Mucosa of rectum (tissue), 2 donors: ENCODE data around the gene ACSBG1.

Experiments
- H3K27ac ChIP-seq, 2 donors: one replicate each; pipeline ENCODE4 v1.7.0; 2013; ENCODE audit warnings: inconsistent platforms in 2 of 2, low read depth in 2 of 2, low read length in 2 of 2
- H3K27me3 ChIP-seq, 2 donors: one replicate each; pipeline ENCODE4 v1.7.0; 2013; ENCODE audit warnings: low read length in 2 of 2; ENCODE audit not compliant: control insufficient read depth in 2 of 2, insufficient read depth in 2 of 2
- H3K36me3 ChIP-seq, 2 donors: one replicate each; pipeline ENCODE4 v1.7.0; 2013; ENCODE audit warnings: low read length in 2 of 2; ENCODE audit not compliant: control insufficient read depth in 2 of 2, insufficient read depth in 2 of 2
- H3K4me1 ChIP-seq, 2 donors: one replicate each; pipeline ENCODE4 v1.7.0; 2013; ENCODE audit warnings: low read length in 2 of 2, mild to moderate bottlenecking in 1 of 2; ENCODE audit not compliant: control insufficient read depth in 2 of 2, insufficient read depth in 2 of 2
- H3K4me3 ChIP-seq, 2 donors: one replicate each; pipeline ENCODE4 v1.7.0; 2013; ENCODE audit warnings: low read length in 2 of 2
- H3K9ac ChIP-seq, 2 donors: one replicate each; pipeline ENCODE4 v1.7.0; 2013; ENCODE audit warnings: low read length in 2 of 2, low read depth in 1 of 2, mild to moderate bottlenecking in 1 of 2
- H3K9me3 ChIP-seq, 2 donors: one replicate each; pipeline ENCODE4 v1.7.0; 2013; ENCODE audit warnings: low read length in 2 of 2; ENCODE audit not compliant: control insufficient read depth in 2 of 2
- donor health status: healthy.
- donor health status: Normal muscosa, but diverticular disease.

ACSBG1 gene

GRCh38 chr15:78210349-78210717 is 24.0 kb downstream of the ACSBG1 start:
- no peaks in the 10 kb centered on the region for H3K36me3 ChIP-seq
- no peak overlapping the region for H3K9ac ChIP-seq
- peak overlapping the region; percentile 20 to 51 for H3K27ac ChIP-seq
- no peaks in the 10 kb centered on the region for H3K27me3 ChIP-seq
- H3K4me1 ChIP-seq = peaks cover 20 to 31% of the 10 kb centered on the region in 2 donors
- no peaks in the 10 kb centered on the region for H3K9me3 ChIP-seq
- no peak overlapping the region for H3K4me3 ChIP-seq

- Histone ChIP-seq H3K4me3 (no peak overlapping the region), H3K27ac (peak overlapping the region; percentile 33 to 51), H3K36me3 (no peaks in the 10 kb centered on the region), H3K27me3 (no peaks in the 10 kb centered on the region), H3K9ac (no peak overlapping the region), H3K4me1 (peaks cover 20 to 31% of the 10 kb centered on the region in 2 donors), H3K9me3 (no peaks in the 10 kb centered on the region)
These were observed 24.6 kb downstream of the ACSBG1 start for GRCh38 chr15:78209646-78210348.

DNA sequence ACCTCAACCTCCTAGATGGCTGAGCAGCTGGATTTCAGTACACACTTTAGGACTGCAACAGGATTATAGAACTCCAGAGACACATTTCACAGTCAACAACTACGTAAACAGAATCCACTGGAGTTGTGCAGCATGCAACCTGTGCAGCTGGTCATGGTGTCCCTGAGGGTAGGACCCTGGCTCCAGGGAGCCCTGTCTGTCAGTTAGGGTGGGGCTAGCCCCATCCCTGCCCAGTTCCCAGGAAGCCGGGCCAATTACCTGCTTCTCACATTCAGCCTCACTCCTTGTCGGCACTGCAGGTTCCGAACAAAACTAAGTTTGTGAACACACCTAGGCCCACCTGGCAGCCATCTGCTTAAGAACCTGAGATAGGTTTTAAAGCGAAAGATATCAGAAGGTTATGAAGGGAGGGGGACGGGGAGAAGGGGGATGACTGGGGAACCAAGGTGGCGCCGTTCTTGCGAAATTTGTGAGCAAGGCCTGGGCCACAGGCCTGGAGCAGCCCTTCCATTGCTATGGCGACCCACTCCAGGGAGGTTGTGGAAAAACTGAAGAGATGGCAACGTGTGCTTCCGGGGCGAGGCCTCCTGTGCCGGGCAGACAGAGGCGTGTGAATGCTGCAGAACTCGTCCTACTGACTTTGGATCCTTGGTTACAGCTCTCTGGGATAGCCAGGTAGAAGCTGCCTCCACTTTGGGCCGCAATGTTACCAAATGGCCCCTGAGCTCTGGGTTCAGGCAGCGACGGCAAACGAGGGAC is 25.3 kb downstream of the ACSBG1 start:
- no peak overlapping the region for H3K9ac ChIP-seq
- H3K27ac ChIP-seq = peak overlapping the region; percentile 33 to 51
- H3K27me3 ChIP-seq = no peaks in the 10 kb centered on the region
- H3K4me1 ChIP-seq = peaks cover 20 to 31% of the 10 kb centered on the region in 2 donors
- H3K4me3 ChIP-seq = no peak overlapping the region
- H3K9me3 ChIP-seq = no peaks in the 10 kb centered on the region
- no peaks in the 10 kb centered on the region for H3K36me3 ChIP-seq

DNA sequence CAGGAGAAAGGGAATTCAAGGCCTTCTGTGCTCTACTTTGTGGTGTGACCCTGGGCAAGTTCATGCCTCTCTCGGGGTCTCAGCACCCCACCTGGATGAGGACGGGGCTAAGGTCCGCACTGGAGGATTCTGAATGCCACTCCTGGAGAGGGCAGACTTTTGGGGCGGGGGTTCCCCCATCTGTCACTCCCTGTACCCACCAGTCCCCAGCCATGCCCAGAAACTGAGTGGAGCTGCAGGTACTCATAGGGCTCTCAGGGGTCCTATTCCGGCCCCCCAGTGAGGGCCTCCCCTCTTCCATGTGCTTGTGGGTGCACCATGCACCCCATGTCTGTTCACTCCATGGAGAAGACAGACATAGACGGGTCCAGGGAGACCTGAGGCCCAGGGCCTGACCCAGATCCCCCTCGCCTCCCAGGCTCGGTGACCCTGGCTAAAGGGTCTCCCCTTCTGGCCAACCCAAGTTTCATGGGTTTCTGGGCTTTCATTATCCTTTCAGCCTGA is 26.0 kb downstream of the ACSBG1 start:
- no peaks in the 10 kb centered on the region for H3K36me3 ChIP-seq
- no peak overlapping the region for H3K4me3 ChIP-seq
- H3K9ac ChIP-seq = no peak overlapping the region
- H3K27ac ChIP-seq = no peak overlapping the region
- H3K4me1 ChIP-seq = peaks cover 20 to 31% of the 10 kb centered on the region in 2 donors
- H3K27me3 ChIP-seq = no peaks in the 10 kb centered on the region
- H3K9me3 ChIP-seq = no peaks in the 10 kb centered on the region

DNA sequence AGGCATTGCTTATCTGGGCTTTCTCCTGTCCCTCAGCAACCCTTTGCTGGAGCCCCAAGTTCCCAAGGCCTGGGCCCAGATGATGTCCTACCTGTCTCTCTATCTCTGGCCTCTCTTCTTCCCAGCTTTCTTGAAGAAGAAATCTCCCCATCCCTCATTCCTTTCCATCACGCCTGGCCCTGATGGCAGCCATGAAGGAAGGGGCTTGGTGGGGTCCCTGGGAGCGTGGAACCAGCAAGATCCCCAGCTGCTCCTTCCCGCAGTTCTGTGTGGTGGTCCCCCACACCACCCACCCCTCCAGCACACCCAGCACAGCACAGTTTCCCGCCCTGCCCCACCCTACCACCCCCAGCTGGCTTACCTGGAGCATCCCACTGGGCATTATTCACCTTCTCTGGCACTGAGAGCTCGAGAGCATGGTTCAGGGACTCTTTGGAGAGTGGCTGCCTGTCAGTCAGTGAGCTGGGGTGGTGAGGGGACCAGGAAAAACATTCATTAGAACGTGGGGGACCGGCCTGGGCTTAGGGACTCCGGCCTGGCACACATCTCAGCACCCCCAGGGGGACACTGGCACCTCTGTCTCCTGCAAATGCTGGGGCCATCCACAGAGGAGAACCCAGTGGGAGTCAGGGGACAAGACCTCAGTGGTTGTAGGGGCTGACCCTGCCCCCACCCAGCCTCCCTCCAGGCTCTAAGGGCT is 26.6 kb downstream of the ACSBG1 start:
- Histone ChIP-seq H3K4me1 (peaks cover 20 to 26% of the 10 kb centered on the region in 2 donors), H3K4me3 (no peak overlapping the region), H3K27me3 (no peaks in the 10 kb centered on the region), H3K9me3 (no peaks in the 10 kb centered on the region), H3K36me3 (no peaks in the 10 kb centered on the region), H3K27ac (no peak overlapping the region), H3K9ac (no peak overlapping the region)

- Histone ChIP-seq H3K27me3 (no peaks in the 10 kb centered on the region), H3K9me3 (no peaks in the 10 kb centered on the region), H3K4me3 (no peak overlapping the region), H3K36me3 (no peaks in the 10 kb centered on the region), H3K9ac (no peak overlapping the region), H3K27ac (no peak overlapping the region), H3K4me1 (peaks cover 20% of the 10 kb centered on the region in 2 donors)
These were observed 27.3 kb downstream of the ACSBG1 start for GRCh38 chr15:78207110-78207458.

DNA sequence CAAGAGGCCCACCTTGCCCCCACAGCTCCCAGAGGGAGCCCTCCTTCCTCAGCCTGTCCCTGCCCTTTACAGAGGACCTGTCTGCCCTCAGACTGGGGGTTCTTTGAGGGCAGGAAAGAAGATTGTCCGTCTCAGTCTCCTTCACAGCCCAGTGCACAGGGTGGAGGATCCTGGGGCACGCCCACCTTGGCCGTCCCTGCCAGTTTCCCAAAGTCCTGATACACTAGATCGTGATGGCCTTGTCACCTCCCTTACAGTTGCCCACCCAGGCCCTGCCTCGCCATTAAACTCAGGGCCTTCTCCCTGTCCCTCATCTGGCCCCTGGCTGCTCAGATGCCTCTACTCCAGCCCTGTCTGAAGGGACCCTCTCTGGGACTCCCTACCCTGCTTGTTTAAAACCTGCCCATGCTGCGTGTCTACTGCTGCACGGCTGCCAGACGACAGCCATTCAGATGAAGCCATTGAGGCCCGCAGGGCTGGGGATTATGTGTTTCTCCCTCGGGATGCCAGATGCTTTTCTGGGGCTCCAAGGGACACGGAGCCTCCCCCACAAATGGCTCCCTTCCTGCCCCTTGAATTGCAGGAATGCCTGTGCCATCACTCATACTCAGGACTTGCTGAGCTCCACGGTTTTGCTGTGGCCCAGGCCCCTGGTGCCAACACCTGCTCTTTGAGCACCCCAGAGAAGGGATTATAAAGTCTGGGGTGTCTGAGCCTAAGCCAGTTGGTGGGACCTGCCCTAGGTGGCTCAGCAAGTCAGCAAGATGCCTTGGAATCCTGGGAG is 27.8 kb downstream of the ACSBG1 start:
- Histone ChIP-seq H3K27ac (no peak overlapping the region), H3K27me3 (no peaks in the 10 kb centered on the region), H3K4me3 (no peak overlapping the region), H3K9me3 (no peaks in the 10 kb centered on the region), H3K4me1 (peaks cover 16 to 20% of the 10 kb centered on the region in 2 donors), H3K9ac (no peak overlapping the region), H3K36me3 (no peaks in the 10 kb centered on the region)

DNA sequence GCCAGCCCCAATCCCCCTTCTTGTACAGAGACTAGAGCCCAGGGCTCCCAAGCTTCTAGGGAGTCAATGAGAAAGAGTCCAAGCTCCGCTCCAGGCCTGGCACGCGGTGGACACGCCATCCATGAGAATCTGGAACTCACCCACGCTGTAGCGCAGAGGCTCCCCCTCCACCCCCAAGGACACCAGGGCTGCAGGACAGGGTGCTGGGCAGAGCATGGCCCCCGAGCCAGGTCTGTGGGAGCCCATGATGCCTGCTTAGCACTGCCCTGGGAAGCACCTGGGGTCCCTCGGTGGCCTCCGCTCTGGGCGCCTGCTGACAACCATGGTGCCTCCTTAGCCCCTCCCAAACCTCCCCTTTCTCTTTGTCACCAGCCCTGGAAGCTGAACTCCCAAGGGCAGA is 28.5 kb downstream of the ACSBG1 start:
- H3K4me3 ChIP-seq = no peak overlapping the region
- H3K9me3 ChIP-seq = no peaks in the 10 kb centered on the region
- no peak overlapping the region for H3K9ac ChIP-seq
- H3K36me3 ChIP-seq = no peaks in the 10 kb centered on the region
- H3K27ac ChIP-seq = no peak overlapping the region
- no peaks in the 10 kb centered on the region for H3K27me3 ChIP-seq
- H3K4me1 ChIP-seq = peaks cover 15 to 19% of the 10 kb centered on the region in 2 donors

- Histone ChIP-seq H3K4me3 (no peak overlapping the region), H3K4me1 (peaks cover 10 to 14% of the 10 kb centered on the region in 2 donors), H3K27me3 (no peaks in the 10 kb centered on the region), H3K27ac (no peak overlapping the region), H3K9me3 (no peaks in the 10 kb centered on the region), H3K36me3 (no peaks in the 10 kb centered on the region), H3K9ac (no peak overlapping the region)
These were observed 29.0 kb downstream of the ACSBG1 start for GRCh38 chr15:78205337-78205736.
